Prostate gland (tissue), 2 donors: ENCODE results near the gene GLS. TPM values are rescaled to one million over a fixed set of nuclear protein-coding genes. Genes with fewer than 3 reads are reported as not detected.
"Not testable (repeated sequence)": the region's sequence is repeated elsewhere in the genome, so short reads cannot be mapped to it uniquely, and the experiment has no call there.

Experiments
- DNase-seq: peaks from one replicate; pipeline ENCODE4 v3.0.0-alpha.2; 2019; ENCODE audit warnings: low spot score
- H3K27ac ChIP-seq, 2 donors: fragments of 200-600 bp; sonication (generic); 2 replicates each; pipeline ENCODE4 v1.5.1; 2017 to 2019
- H3K27me3 ChIP-seq: fragments of 200-600 bp; sonication (generic); replicated peaks from 2 replicates; pipeline ENCODE4 v1.5.1; 2019; ENCODE audit not compliant: insufficient read depth
- H3K36me3 ChIP-seq, 2 donors: fragments of 200-600 bp; sonication (generic); 1 replicate in 1 of 2; 2 replicates in 1 of 2; pipeline versions ENCODE4 v1.5.1 to v1.8.1; 2017 to 2019
- H3K4me1 ChIP-seq: fragments of 200-600 bp; sonication (generic); replicated peaks from 2 replicates; pipeline ENCODE4 v1.5.1; 2019
- H3K4me3 ChIP-seq, 2 donors: fragments of 200-600 bp; sonication (generic); 2 replicates each; pipeline ENCODE4 v1.5.1; 2017 to 2019
- H3K9me3 ChIP-seq: fragments of 200-600 bp; sonication (generic); 2 replicates; pipeline ENCODE4 v1.5.1; 2017
- POLR2A ChIP-seq: fragments of 450-650 bp; IDR thresholded peaks from one replicate; pipeline ENCODE4 v1.6.1; 2016; ENCODE audit warnings: antibody characterized with exemption, mild to moderate bottlenecking
- POLR2AphosphoS5 ChIP-seq: sonication (generic); formaldehyde crosslinking; IDR thresholded peaks from one replicate; pipeline ENCODE4 v1.6.1; 2017; ENCODE audit warnings: antibody characterized with exemption
- WGBS: methylation state at CpG from one replicate; pipeline ENCODE4 v1.1.5; 2018; 5-methylcytosine and 5-hydroxymethylcytosine counted together
- intact Hi-C: fragments of 100-400 bp; cut with DNase I; formaldehyde crosslinking; loops from one replicate; pipeline ENCODE4 v1.14.2; 2022
- total RNA-seq, 2 donors: library from RNA; depleted of rRNA; stranded (reverse); fragments of >200 nt; gene quantifications; one replicate each; pipeline ENCODE4 v1.1.0, GENCODE V29; 2016
- TF ChIP-seq, protein P1 (sequence below), 4 experiments: fragments of 200-600 bp in 2 of 4; fragments of 450-650 bp in 2 of 4; sonication (generic) in 2 of 4; IDR thresholded peaks; 1 replicate in 3 of 4; 2 replicates in 1 of 4; pipeline ENCODE4 v1.5.1; 2016 to 2019; ENCODE audit warnings: antibody characterized with exemption in 4 of 4, mild to moderate bottlenecking in 2 of 4, moderate library complexity in 2 of 4

Gene GLS
- total RNA-seq, 2 donors from 2014 or later = 30.6 to 74.9 TPM

DNA sequence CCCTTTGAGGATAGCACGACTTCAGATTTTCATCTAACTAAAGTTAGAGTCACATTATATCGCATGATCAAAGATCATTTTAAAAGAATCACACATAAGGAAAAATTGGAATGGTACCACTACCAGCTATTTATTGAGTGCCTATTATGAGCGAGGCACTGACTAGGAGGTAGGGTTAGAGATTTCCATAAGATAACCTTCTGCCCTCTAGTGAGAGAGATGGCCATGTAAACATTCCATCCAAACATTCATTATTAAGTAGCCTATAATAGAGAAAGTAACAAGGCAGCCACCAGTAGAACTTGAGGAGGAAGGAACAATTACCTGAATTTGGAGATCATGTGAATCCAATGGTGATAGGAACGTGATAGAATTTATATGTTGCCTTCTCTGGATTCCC, 25.4 kb upstream of the GLS start:
- intact Hi-C loops = no loop called here
- Histone ChIP-seq H3K27me3 (no peaks in the 10 kb centered on the region), H3K4me3 (no peak overlapping the region), H3K27ac (no peak overlapping the region), H3K4me1 (no peaks in the 10 kb centered on the region), H3K36me3 (no peaks in the 10 kb centered on the region), H3K9me3 (no peaks in the 10 kb centered on the region)
- TF ChIP-seq POLR2A = no peak
- TF ChIP-seq, protein P1, sequence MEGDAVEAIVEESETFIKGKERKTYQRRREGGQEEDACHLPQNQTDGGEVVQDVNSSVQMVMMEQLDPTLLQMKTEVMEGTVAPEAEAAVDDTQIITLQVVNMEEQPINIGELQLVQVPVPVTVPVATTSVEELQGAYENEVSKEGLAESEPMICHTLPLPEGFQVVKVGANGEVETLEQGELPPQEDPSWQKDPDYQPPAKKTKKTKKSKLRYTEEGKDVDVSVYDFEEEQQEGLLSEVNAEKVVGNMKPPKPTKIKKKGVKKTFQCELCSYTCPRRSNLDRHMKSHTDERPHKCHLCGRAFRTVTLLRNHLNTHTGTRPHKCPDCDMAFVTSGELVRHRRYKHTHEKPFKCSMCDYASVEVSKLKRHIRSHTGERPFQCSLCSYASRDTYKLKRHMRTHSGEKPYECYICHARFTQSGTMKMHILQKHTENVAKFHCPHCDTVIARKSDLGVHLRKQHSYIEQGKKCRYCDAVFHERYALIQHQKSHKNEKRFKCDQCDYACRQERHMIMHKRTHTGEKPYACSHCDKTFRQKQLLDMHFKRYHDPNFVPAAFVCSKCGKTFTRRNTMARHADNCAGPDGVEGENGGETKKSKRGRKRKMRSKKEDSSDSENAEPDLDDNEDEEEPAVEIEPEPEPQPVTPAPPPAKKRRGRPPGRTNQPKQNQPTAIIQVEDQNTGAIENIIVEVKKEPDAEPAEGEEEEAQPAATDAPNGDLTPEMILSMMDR (IDR thresholded peaks at IDR 0.05) = no peak
- no peak for TF ChIP-seq POLR2AphosphoS5
- WGBS = 85% methylated on average over 4 of the region's 4 CpGs
- DNase-seq = no peak

DNA sequence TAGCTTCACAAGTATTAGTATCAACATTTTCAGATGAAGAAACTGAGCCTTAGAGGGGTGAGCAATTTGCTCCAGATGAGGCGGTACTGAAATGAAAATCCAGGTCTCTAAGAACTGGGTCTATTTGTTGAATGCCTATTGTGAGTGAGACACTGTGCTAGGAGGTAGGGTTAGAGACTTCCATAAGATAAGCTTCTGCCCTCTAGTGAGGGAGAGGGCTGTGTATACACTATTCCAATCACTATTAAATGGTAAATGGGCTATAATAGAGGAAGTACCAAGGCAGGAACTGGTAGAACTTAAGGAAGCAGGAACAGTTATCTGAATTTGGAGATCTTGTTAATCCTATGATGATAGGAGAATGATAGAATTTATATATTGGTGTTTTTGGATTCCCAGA, 23.6 kb upstream of the GLS start:
- H3K4me1 ChIP-seq = no peaks in the 10 kb centered on the region
- H3K9me3 ChIP-seq = no peaks in the 10 kb centered on the region
- intact Hi-C loops = no loop called here
- no peak overlapping the region for H3K27ac ChIP-seq
- H3K36me3 ChIP-seq = no peaks in the 10 kb centered on the region
- no peak for TF ChIP-seq POLR2AphosphoS5
- TF ChIP-seq, protein P1 (IDR thresholded peaks at IDR 0.05) = no peak
- TF ChIP-seq POLR2A = no peak
- no peak overlapping the region for H3K4me3 ChIP-seq
- WGBS = 96% methylated on average over 1 of the region's 1 CpG
- no peak for DNase-seq
- no peaks in the 10 kb centered on the region for H3K27me3 ChIP-seq

DNA sequence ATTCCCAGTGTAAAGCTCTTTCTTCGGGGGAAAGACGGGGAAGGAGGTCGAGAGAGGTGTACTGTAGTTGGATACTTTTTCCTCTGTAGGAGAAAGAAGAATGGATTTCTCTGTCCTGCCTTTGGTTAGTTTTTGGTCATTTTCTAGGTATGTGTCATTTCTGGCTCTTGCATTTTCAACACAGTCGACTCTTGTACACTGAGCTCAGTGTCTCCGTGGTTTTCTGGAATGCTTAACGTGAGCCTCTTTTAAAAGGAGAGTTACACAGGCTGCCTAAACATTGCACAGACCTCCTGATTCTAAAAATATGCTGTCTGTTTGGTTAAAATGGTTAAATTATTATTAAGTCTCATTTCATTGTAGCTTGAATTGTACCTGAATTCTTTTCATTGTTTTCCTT, 21.8 kb upstream of the GLS start:
- Histone ChIP-seq H3K36me3 (no peaks in the 10 kb centered on the region), H3K27me3 (no peaks in the 10 kb centered on the region), H3K4me1 (no peaks in the 10 kb centered on the region), H3K4me3 (no peak overlapping the region), H3K9me3 (no peaks in the 10 kb centered on the region), H3K27ac (no peak overlapping the region)
- TF ChIP-seq, protein P1 (IDR thresholded peaks at IDR 0.05) = no peak
- TF ChIP-seq POLR2A (no peak), POLR2AphosphoS5 (no peak)
- intact Hi-C loops = no loop called here
- no peak for DNase-seq
- WGBS = 51% methylated on average over 6 of the region's 6 CpGs

DNA sequence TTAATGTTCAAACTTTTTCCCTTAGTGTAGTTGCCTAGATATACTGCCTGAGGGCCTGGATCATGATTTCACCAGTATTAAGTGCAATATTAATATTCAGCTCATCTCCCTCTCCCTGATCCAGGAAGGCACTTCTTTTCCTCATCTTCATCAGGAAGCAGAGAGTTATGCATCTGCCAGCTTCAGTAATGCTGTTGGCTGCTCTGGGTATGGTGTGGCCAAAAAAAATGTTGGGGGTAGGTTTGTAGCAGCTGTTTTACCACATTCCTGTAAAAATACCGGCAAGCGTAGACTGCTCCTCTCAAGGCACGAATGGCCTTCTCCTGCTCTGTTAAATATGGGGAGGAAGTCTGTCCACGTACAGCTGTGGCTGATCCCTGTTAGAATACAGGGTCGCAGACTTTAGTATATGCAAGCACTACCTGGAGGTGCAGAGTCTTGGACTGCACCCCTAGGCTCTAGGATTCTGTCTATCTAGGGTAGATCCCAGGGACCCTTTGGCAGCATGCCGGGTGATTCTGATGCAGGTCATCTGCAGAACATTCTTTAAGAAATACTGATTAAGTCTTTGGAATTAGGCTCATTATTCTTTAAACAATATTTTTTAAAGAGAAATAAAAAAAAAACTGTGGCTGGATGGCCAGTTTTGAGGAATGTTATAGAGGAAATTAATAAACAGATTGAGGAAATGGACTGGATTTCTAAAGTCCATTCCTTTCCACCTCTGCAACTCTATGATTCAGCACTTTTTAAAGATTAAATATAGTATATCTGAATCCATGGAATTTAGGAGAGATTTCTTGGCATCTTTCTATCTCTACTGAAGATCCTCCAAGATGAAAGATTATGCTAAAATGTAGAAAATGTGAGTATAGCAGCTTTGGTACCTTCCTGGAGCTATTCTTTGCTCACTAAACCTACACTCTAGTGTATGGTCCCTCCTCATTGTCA, 21.0 kb upstream of the GLS start:
- H3K9me3 ChIP-seq = no peaks in the 10 kb centered on the region
- DNase-seq = no peak
- no peak overlapping the region for H3K27ac ChIP-seq
- H3K4me3 ChIP-seq = no peak overlapping the region
- intact Hi-C loops = no loop called here
- H3K36me3 ChIP-seq = no peaks in the 10 kb centered on the region
- 38% methylated on average over 6 of the region's 6 CpGs for WGBS
- TF ChIP-seq POLR2A = no peak
- no peaks in the 10 kb centered on the region for H3K27me3 ChIP-seq
- no peaks in the 10 kb centered on the region for H3K4me1 ChIP-seq

DNA sequence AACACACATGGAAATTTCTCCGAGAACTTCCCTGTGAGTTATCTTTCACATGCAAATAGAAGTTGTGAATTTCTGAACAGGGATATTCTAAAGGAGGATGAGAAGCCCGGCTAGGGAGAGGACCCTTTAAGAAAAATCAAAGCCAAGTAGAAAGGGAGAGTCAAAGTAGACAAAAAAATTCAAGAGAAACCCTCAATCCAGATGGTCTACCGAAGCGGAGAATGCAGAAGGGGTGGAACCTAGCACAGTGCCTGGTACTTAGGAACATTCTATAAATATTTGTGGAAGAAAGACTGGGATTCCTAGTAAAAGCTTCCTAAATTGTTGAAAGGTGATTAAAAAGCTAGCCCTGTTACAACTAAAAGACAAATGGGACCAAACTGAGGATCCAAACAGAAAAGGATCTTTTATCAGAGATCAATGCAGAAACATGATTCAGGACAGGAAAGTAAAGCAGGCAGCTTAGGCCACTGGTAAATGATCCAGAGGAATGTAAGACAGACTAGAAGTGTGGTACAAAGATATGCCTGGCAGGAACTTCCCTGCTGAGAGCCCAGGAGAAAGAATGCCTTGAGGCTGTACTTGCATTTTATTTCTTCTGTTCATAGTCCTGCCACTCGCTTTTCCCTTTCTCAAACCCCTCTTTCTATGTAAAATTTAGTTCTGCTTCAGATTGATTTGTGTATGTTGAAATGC, 19.5 kb upstream of the GLS start:
- no peak for DNase-seq
- Histone ChIP-seq H3K27ac (no peak overlapping the region), H3K4me1 (no peaks in the 10 kb centered on the region), H3K36me3 (no peaks in the 10 kb centered on the region), H3K9me3 (no peaks in the 10 kb centered on the region), H3K27me3 (no peaks in the 10 kb centered on the region), H3K4me3 (no peak overlapping the region)
- intact Hi-C loops = no loop called here
- WGBS = 79% methylated on average over 5 of the region's 5 CpGs
- TF ChIP-seq POLR2A (no peak), POLR2AphosphoS5 (no peak)
- TF ChIP-seq, protein P1 (IDR thresholded peaks at IDR 0.05) = no peak

DNA sequence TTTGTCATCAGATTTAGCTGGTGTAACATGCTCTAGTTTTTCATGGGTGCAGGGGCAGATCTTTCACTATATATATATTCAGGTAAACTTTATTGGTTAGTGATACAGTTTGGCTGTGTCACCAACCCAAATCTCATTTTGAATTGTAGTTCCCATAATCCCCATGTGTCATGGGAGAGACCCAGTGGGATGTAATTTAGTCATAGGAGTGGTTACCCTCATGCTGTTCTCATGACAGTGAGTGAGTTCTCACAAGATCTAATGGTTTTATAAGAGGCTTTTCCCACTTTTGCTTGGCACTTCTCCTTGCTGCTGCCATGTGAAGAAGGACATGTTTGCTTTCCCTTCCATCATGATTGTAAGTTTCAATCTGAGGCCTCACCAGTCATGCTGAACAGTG, 18.5 kb upstream of the GLS start:
- H3K27me3 ChIP-seq, H3K36me3 ChIP-seq, DNase-seq, H3K4me3 ChIP-seq, H3K4me1 ChIP-seq, intact Hi-C loops, H3K27ac ChIP-seq, H3K9me3 ChIP-seq: not testable (repeated sequence)
